Stimulated activated CD4-positive, alpha-beta T cell treated with anti-CD3 and anti-CD28 coated beads, Interleukin-2, amount 100 ng/mL, for 24 hours (primary cell): ENCODE measurements around the gene SLC24A3.

Experiments used
- DNase-seq, 2 donors: peaks; one replicate each; pipeline ENCODE4 v3.0.0-alpha.2; 2020

SLC24A3 gene

GRCh38 chr20:19272976-19273654, 60.7 kb downstream of the SLC24A3 start:
- DNase-seq, result no peak

- no peak for DNase-seq
These were observed 61.6 kb downstream of the SLC24A3 start for GRCh38 chr20:19274001-19274400.

GRCh38 chr20:19274412-19275015, 62.1 kb downstream of the SLC24A3 start:
- no peak for DNase-seq

- DNase-seq, result no peak
These were observed 62.7 kb downstream of the SLC24A3 start for GRCh38 chr20:19275038-19275629.

- DNase-seq, result no peak
These were observed 63.2 kb downstream of the SLC24A3 start for GRCh38 chr20:19275630-19276071.

GRCh38 chr20:19277381-19277780, 64.9 kb downstream of the SLC24A3 start:
- DNase-seq, result no peak

GRCh38 chr20:19283490-19284025, 71.1 kb downstream of the SLC24A3 start:
- DNase-seq, result no peak

GRCh38 chr20:19284400-19285178, 72.1 kb downstream of the SLC24A3 start:
- no peak for DNase-seq

- DNase-seq, result no peak
These were observed 73.0 kb downstream of the SLC24A3 start for GRCh38 chr20:19285436-19285835.

- no peak for DNase-seq
These were observed 75.6 kb downstream of the SLC24A3 start for GRCh38 chr20:19288061-19288460.

- DNase-seq, result no peak
These were observed 76.2 kb downstream of the SLC24A3 start for GRCh38 chr20:19288636-19289035.

GRCh38 chr20:19289451-19289850, 77.0 kb downstream of the SLC24A3 start:
- DNase-seq, result no peak

GRCh38 chr20:19291024-19291817, 78.8 kb downstream of the SLC24A3 start:
- DNase-seq, result no peak

GRCh38 chr20:19291818-19292132, 79.3 kb downstream of the SLC24A3 start:
- DNase-seq, result no peak

- DNase-seq, result no peak
These were observed 79.8 kb downstream of the SLC24A3 start for GRCh38 chr20:19292254-19292653.

GRCh38 chr20:19295076-19295475, 82.6 kb downstream of the SLC24A3 start:
- DNase-seq, result no peak

- no peak for DNase-seq
These were observed 86.2 kb downstream of the SLC24A3 start for GRCh38 chr20:19298652-19299051.

- no peak for DNase-seq
These were observed 88.0 kb downstream of the SLC24A3 start for GRCh38 chr20:19300395-19300794.

- DNase-seq, result no peak
These were observed 88.7 kb downstream of the SLC24A3 start for GRCh38 chr20:19301142-19301541.

GRCh38 chr20:19301843-19302242, 89.4 kb downstream of the SLC24A3 start:
- no peak for DNase-seq

GRCh38 chr20:19302714-19303113, 90.3 kb downstream of the SLC24A3 start:
- no peak for DNase-seq

GRCh38 chr20:19304389-19304788, 91.9 kb downstream of the SLC24A3 start:
- no peak for DNase-seq
